Liver (tissue), 9 donors: Measurements from ENCODE around the gene GYPB. TPM values are rescaled to one million over a fixed set of nuclear protein-coding genes. Genes with fewer than 3 reads are reported as not detected.
"Not testable (repeated sequence)": the region's sequence is repeated elsewhere in the genome, so short reads cannot be mapped to it uniquely, and the experiment has no call there.

Experiments
- DNase-seq: peaks from one replicate; pipeline ENCODE4 v3.0.0-alpha.2; 2017; ENCODE audit warnings: low spot score
- H3K27ac ChIP-seq, 2 donors: one replicate each; pipeline ENCODE4 v1.7.0; 2013; ENCODE audit warnings: inconsistent platforms in 2 of 2, low read length in 2 of 2, control low read depth in 1 of 2, low read depth in 1 of 2, mild to moderate bottlenecking in 1 of 2
- H3K27me3 ChIP-seq, 4 donors: one replicate each; pipeline versions ENCODE4 v1.6.1 to v1.7.0; 2013; ENCODE audit warnings: low read length in 3 of 4, inconsistent platforms in 1 of 4, mild to moderate bottlenecking in 1 of 4, moderate library complexity in 1 of 4; ENCODE audit not compliant: control insufficient read depth in 4 of 4, insufficient read depth in 4 of 4
- H3K36me3 ChIP-seq, 4 donors: one replicate each; pipeline versions ENCODE4 v1.6.1 to v1.7.0; 2013; ENCODE audit warnings: low read length in 3 of 4, mild to moderate bottlenecking in 3 of 4, low read depth in 1 of 4, moderate library complexity in 1 of 4; ENCODE audit not compliant: control insufficient read depth in 4 of 4, insufficient read depth in 3 of 4
- H3K4me1 ChIP-seq, 4 donors: one replicate each; pipeline versions ENCODE4 v1.6.1 to v1.7.0; 2013; ENCODE audit warnings: low read length in 3 of 4, mild to moderate bottlenecking in 3 of 4, moderate library complexity in 1 of 4; ENCODE audit not compliant: control insufficient read depth in 4 of 4, insufficient read depth in 4 of 4
- H3K4me3 ChIP-seq, 3 donors: one replicate each; pipeline versions ENCODE4 v1.6.1 to v1.7.0; 2013; ENCODE audit warnings: low read length in 3 of 3, control low read depth in 1 of 3, low read depth in 1 of 3, mild to moderate bottlenecking in 1 of 3
- H3K9ac ChIP-seq, 2 donors: one replicate each; pipeline ENCODE4 v1.7.0; 2013; ENCODE audit warnings: low read length in 2 of 2, mild to moderate bottlenecking in 2 of 2, moderate library complexity in 2 of 2, control low read depth in 1 of 2, low read depth in 1 of 2
- H3K9me3 ChIP-seq, 4 donors: one replicate each; pipeline versions ENCODE4 v1.6.1 to v1.7.0; 2013; ENCODE audit warnings: low read length in 3 of 4; ENCODE audit not compliant: control insufficient read depth in 4 of 4
- WGBS: extraction: QIAGEN DNeasy Blood & Tissue Kit; methylation state at CpG from one replicate; pipeline ENCODE4 v1.1.7; 2013; 5-methylcytosine and 5-hydroxymethylcytosine counted together
- polyA plus RNA-seq, 2 donors: library from polyadenylated mRNA; stranded (reverse) in 1 of 2; unstranded in 1 of 2; fragments of 200-250 nt in 1 of 2; fragments of >200 nt in 1 of 2; fragmentation: Nextera tagmentation in 1 of 2; extraction: Ambion mirVana in 1 of 2; gene quantifications; one replicate each; pipeline versions ENCODE4 v1.2.1 to v1.2.3, GENCODE V29; 2013 to 2015
- total RNA-seq, 2 donors: library from RNA; depleted of rRNA; stranded (reverse); fragments of >200 nt; gene quantifications; one replicate each; pipeline ENCODE4 v1.2.3, GENCODE V29; 2014
- donor health status: healthy.
- donor health status: healthy.
- donor health status: healthy.
- donor health status: healthy.
- donor health status: healthy.

Gene GYPB
- total and polyA plus RNA-seq, 4 donors = 368 TPM; not detected in 3

DNA sequence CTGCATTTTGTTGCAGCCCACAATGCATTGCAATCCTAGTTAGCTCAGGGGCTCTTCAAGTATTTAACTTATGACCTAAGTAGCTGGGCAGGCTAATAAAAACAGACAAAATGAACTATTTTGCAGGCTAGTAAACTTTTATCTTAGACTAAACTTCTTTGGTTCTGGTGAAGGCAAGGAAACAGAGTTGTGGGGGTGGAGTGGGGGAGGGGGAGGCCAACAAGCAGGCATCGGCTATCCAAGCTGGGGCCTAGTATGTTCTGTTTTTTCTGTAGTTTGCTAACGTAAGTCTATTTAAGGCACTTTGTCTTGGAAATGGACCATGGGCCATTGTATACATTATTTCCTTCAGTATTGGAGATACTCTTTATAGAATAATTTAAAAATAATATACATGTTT is 31.5 kb upstream of the GYPB start:
- H3K4me1 ChIP-seq, H3K27ac ChIP-seq, H3K27me3 ChIP-seq, H3K9me3 ChIP-seq, H3K9ac ChIP-seq, H3K4me3 ChIP-seq, DNase-seq, H3K36me3 ChIP-seq: not testable (repeated sequence)
- 75% methylated on average over 2 of the region's 2 CpGs for WGBS

DNA sequence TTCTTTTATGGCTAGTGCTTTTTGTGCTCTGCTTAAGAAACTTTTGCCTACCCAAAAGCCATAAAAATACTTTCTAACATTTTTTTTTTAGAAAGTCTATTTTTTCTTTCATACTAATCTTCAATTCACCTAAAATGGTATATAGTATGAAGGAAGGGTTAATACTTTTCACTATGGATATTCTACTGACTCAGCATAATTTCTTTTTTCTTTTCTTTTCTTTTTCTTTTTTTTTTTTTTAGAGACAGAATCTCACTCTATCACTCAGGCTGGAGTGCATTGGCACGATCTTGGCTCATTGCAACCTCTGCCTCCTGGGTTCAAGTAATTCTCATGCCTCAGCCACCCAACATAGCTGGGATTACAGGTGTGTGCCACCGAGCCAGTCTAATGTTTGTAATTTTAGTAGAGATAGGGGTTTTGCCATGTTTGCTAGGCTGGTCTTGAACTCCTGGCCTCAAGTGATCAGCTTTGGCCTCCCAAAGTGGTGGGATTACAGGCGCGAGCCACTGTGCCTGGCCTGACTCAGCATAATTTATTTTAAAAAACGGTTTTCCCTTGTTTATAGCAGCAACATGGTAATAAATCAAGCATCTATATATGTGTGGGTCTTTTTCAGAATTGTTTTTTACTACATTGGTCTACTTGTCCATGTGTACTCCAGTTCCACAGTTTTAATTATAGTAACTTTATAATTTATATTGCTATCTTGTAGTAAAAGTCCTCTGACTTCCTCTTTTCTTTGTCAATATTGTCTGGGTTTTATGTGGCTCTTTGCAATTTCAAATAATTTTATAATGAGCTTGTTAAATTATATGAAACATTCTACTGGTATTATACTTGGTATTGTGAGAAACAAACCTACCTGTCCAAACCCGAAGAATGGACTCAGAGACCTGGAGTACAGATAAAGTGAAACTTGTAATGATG is 30.6 kb upstream of the GYPB start:
- H3K4me3 ChIP-seq, H3K9me3 ChIP-seq, H3K27me3 ChIP-seq, DNase-seq, H3K36me3 ChIP-seq, H3K27ac ChIP-seq, H3K9ac ChIP-seq, H3K4me1 ChIP-seq: not testable (repeated sequence)
- WGBS = 64% methylated on average over 6 of the region's 6 CpGs

DNA sequence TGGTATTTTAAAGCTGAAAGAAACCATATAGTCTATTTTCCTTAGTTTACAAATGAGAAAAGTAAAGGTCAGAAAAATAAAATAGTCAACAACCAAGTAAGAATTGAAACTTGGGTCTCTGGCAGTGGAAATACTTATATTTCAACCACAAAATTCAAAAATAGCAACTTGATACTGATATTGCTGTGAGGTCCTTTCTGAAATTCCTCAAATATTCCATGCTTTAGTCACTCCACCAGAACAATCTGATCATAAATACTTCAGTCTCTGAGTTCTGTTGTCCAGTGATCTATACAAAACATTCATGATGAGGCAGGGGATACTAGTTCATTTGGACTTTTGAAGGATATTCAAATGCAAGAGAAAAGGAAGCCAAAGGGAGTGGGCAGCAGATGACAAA is 25.8 kb upstream of the GYPB start:
- not testable (repeated sequence) for H3K27ac ChIP-seq, H3K36me3 ChIP-seq, H3K4me3 ChIP-seq

DNA sequence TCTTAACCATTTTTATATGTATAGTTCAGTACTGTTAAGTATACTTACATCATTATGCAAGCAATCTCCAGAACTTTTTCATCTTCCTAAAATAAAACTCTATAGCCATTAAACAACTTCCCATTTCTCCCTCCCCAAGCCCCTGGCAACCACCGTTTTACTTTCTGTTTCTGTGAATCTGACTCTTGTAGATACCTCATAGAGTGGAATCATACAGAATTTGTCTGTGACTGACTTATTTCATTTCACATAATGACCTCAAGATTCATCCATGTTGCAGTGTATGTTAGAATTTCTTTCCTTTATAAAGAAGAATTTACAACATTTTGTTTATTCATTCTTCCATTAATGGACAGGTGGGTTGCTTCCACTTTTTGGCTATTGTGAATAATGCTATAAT is 13.4 kb upstream of the GYPB start:
- not testable (repeated sequence) for DNase-seq, H3K4me1 ChIP-seq, H3K36me3 ChIP-seq, H3K27me3 ChIP-seq, H3K27ac ChIP-seq, H3K9ac ChIP-seq, H3K9me3 ChIP-seq, H3K4me3 ChIP-seq
- WGBS = 54% methylated on average over 1 of the region's 1 CpG

More for the DNA sequence above, 25.8 kb upstream of the GYPB start:
- not testable (repeated sequence) for H3K4me1 ChIP-seq, H3K27me3 ChIP-seq, H3K9ac ChIP-seq, H3K9me3 ChIP-seq, DNase-seq

DNA sequence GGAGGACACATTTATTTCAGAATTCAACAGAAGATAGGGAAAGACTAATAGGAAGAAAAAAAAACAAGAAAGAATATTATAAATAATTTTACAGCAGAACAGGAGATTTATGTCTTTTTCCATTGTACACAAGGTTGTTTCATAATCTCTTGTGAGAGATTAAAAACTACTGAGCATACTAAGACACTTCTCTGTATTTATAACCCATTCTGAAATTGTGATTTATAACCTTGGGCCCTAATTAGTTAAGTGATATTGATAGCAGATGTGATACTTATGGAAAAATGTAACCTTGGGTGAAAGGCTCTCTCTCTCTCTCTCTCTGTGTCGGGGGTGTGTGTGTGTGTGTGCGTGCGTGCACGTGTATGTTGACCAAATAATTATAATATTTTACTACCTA is 12.7 kb upstream of the GYPB start:
- H3K9ac ChIP-seq, H3K4me3 ChIP-seq, DNase-seq, H3K4me1 ChIP-seq, H3K27me3 ChIP-seq, H3K9me3 ChIP-seq, H3K27ac ChIP-seq, H3K36me3 ChIP-seq: not testable (repeated sequence)
- WGBS = 83% methylated on average over 4 of the region's 4 CpGs

DNA sequence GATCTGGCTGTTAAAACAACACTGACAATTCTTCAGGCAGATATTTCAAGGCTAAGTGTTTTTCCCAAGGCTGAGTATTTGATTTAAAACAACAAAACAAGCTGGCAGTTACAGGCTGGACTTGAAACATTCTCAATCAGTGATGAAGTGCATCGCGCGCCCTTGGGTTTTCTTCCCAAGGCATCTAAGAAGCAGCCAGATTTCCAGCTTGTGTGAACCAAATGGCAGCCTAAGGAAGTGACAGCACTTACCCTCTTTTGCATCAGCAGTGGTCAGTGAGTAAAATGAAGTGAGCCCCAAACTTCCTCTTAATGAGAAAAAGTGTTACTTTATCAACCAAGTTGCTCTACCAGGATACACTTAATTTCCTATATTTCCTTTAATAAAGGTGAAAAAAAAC is 12.2 kb upstream of the GYPB start:
- not testable (repeated sequence) for H3K9ac ChIP-seq, H3K36me3 ChIP-seq, H3K4me3 ChIP-seq, H3K27me3 ChIP-seq, DNase-seq, H3K4me1 ChIP-seq, H3K27ac ChIP-seq, H3K9me3 ChIP-seq
- WGBS = 90% methylated on average over 3 of the region's 3 CpGs

DNA sequence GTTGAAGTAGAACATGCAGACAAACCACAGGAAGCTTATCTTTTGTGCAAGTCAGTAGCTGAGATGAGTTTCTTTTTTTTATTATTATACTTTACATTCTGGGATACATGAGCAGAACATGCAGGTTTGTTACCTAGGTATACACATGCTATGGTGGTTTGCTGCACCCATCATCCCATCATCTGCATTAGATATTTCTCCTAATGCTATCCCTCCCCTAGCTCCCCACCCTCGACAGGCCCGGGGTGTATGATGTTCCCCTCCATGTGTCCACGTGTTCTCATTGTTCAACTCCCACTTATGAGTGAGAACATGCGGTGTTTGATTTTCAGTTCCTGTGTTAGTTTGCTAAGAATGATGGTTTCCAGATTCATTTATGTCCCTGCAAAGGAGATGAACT is 11.5 kb upstream of the GYPB start:
- not testable (repeated sequence) for H3K4me1 ChIP-seq, H3K36me3 ChIP-seq, H3K9me3 ChIP-seq, H3K27ac ChIP-seq, H3K27me3 ChIP-seq, H3K9ac ChIP-seq, DNase-seq, H3K4me3 ChIP-seq
- 64% methylated on average over 4 of the region's 4 CpGs for WGBS

DNA sequence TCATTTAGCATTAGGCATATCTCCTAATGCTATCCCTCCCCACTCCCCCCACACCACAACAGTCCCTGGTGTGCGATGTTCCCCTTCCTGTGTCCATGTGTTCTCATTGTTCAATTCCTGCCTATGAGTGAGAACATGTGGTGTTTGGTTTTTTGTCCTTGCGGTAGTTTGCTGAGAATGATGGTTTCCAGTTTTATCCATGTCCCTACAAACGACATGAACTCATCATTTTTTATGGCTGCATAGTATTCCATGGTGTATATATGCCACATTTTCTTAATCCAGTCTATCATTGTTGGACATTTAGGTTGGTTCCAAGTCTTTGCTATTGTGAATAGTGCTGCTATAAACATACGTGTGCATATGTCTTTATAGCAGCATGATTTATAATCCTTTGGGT is 7.5 kb upstream of the GYPB start:
- H3K27me3 ChIP-seq, DNase-seq, H3K4me1 ChIP-seq, H3K27ac ChIP-seq, H3K36me3 ChIP-seq, H3K9me3 ChIP-seq, H3K4me3 ChIP-seq, H3K9ac ChIP-seq: not testable (repeated sequence)
- WGBS = 90% methylated on average over 4 of the region's 4 CpGs
